Measurements from ENCODE around the gene LRRC2. TPM values are rescaled to one million over a fixed set of nuclear protein-coding genes. Genes with fewer than 3 reads are reported as not detected.

LRRC2 gene
- total and polyA plus RNA-seq, 4 experiments from 2014 or later, result 0.09 to 1.0 (median 0.50) TPM; not detected in 1

- no peak for DNase-seq
- H3K4me1 Mint-ChIP-seq, result no peaks in the 10 kb centered on the region
- no peak overlapping the region for H3K27ac ChIP-seq (ENCODE audit: low read depth, low read length)
- peaks cover 2 to 8% of the 10 kb centered on the region in 2 donors for H3K36me3 Mint-ChIP-seq
- no peaks in the 10 kb centered on the region for H3K9me3 ChIP-seq (ENCODE audit: control insufficient read depth in 1 of 2, low read length in 2 of 2)
- H3K36me3 ChIP-seq (ENCODE audit: insufficient read depth, low read length), result no peaks in the 10 kb centered on the region
- H3K4me3 ChIP-seq (ENCODE audit: low read length in 2 of 2), result no peak overlapping the region
- H3K27ac Mint-ChIP-seq, result no peak overlapping the region
- ChIA-PET CTCF (ENCODE audit: partially characterized antibody) (interaction anchor here (1.2 to 1.4 kb wide), 2 partner anchors 17 to 27 kb away, joined by 3 to 5 read pairs; no protein-coding TSS in a partner anchor), POLR2A (ENCODE audit: partially characterized antibody) (no interaction called here)
- H3K9me3 Mint-ChIP-seq, result peaks cover 2 to 22% (median 16%) of the 10 kb centered on the region in 8 donors
- intact Hi-C loops (cut with micrococcal nuclease), result no loop called here
- no peaks in the 10 kb centered on the region for H3K4me1 ChIP-seq (ENCODE audit: insufficient read depth, low read length)
- peaks cover 10% of the 10 kb centered on the region for H3K27me3 ChIP-seq (ENCODE audit: insufficient read depth, low read length)
- H3K27me3 Mint-ChIP-seq, result peaks cover 13 to 24% of the 10 kb centered on the region in 2 donors
- H3K4me3 Mint-ChIP-seq, result no peak overlapping the region
These were observed 94.7 kb downstream of the LRRC2 start for GRCh38 chr3:46471371-46471914.

DNA sequence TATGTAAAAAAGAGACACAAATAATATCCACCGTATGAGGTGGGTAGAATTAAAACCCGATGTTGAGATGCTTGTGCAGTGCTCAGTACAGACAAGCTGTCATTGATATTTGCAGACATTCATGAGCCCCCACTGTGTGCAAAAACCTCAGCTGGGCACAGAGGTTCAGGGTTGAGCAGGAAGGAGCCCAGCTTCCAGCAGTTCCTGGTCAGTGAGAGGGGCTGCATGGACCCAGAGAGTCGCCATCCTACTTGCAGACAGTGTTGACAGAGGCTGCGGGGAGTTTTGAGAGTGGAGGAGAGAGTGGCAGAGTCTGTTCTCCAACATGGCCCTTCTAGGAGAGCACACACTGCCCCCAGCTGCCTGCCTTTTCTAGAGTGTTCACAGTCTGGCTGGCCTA lies 95.3 kb downstream of the LRRC2 start:
- no peak for DNase-seq

GRCh38 chr3:46469680-46470357 lies 96.3 kb downstream of the LRRC2 start:
- H3K36me3 Mint-ChIP-seq, result peaks cover 0 to 2% of the 10 kb centered on the region in 2 donors
- H3K9me3 Mint-ChIP-seq, result peaks cover 2 to 13% (median 8%) of the 10 kb centered on the region in 8 donors
- no peaks in the 10 kb centered on the region for H3K4me1 Mint-ChIP-seq
- H3K27me3 Mint-ChIP-seq, result peaks cover 16 to 25% of the 10 kb centered on the region in 2 donors
- no peak overlapping the region for H3K4me3 Mint-ChIP-seq
- Histone ChIP-seq H3K4me1 (ENCODE audit: insufficient read depth, low read length) (no peaks in the 10 kb centered on the region), H3K27ac (ENCODE audit: low read depth, low read length) (no peak overlapping the region), H3K4me3 (ENCODE audit: low read length in 2 of 2) (no peak overlapping the region), H3K36me3 (ENCODE audit: insufficient read depth, low read length) (no peaks in the 10 kb centered on the region), H3K27me3 (ENCODE audit: insufficient read depth, low read length) (peaks cover 10% of the 10 kb centered on the region), H3K9me3 (ENCODE audit: control insufficient read depth in 1 of 2, low read length in 2 of 2) (no peaks in the 10 kb centered on the region)
- intact Hi-C loops (cut with micrococcal nuclease), result no loop called here
- no peak for DNase-seq
- H3K27ac Mint-ChIP-seq, result no peak overlapping the region
- ChIA-PET POLR2A (ENCODE audit: partially characterized antibody) (no interaction called here), CTCF (ENCODE audit: partially characterized antibody) (no interaction called here)

More for the DNA sequence above, 95.3 kb downstream of the LRRC2 start:
- ChIA-PET POLR2A (ENCODE audit: partially characterized antibody) (no interaction called here), CTCF (ENCODE audit: partially characterized antibody) (interaction anchor here (1.2 kb wide), 1 partner anchor 18 kb away, joined by 5 read pairs; no protein-coding TSS in a partner anchor)
- Mint-ChIP-seq H3K4me1 (no peaks in the 10 kb centered on the region), H3K27me3 (peaks cover 13 to 27% of the 10 kb centered on the region in 2 donors), H3K36me3 (peaks cover 2 to 8% of the 10 kb centered on the region in 2 donors), H3K27ac (no peak overlapping the region), H3K4me3 (no peak overlapping the region), H3K9me3 (peaks cover 2 to 22% (median 16%) of the 10 kb centered on the region in 8 donors)
- H3K4me3 ChIP-seq (ENCODE audit: low read length in 2 of 2), result no peak overlapping the region
- H3K27me3 ChIP-seq (ENCODE audit: insufficient read depth, low read length), result peaks cover 10% of the 10 kb centered on the region
- no peaks in the 10 kb centered on the region for H3K9me3 ChIP-seq (ENCODE audit: control insufficient read depth in 1 of 2, low read length in 2 of 2)
- no peak overlapping the region for H3K27ac ChIP-seq (ENCODE audit: low read depth, low read length)
- H3K36me3 ChIP-seq (ENCODE audit: insufficient read depth, low read length), result no peaks in the 10 kb centered on the region
- H3K4me1 ChIP-seq (ENCODE audit: insufficient read depth, low read length), result no peaks in the 10 kb centered on the region
- intact Hi-C loops (cut with micrococcal nuclease), result no loop called here

DNA sequence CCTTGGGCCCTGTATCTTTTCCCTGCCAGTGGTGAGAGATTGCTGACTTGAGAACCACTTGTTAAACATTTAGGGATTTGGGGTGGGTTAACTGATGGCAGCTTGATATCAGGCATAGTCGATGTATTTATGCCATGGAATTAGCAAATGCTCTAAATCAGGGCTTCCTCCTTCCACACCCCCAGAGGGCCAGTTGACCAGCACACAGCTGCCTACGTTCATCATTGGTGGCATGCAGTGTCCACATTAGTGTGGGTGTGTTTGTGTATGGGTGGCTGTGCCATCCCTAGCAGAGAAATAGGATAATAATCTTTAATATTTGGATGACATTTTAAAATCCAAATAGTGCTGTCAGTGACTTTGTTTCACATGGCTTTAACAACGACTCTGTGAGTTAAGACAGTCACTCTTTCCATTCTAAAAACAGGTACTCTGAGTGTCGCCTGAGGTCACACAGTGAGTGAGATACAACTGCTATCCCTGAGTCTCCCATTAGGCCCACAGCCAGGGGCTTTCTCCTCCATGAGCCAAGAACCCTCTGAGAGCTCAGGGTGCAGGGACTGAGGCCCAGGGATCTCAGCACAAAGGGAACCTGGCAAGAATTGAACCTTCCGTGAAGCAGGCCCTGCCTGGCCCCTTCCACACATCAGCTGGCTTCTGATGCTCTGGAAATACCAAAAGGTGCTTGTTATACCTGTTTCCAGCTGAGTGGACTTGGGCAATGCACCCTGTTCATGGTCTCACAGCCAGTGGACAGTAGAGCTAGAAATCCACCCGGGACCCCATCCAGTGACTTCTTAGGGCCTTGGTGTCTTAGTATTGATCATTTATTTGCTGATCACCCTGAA lies 97.1 kb downstream of the LRRC2 start:
- no peak overlapping the region for H3K4me3 Mint-ChIP-seq

GRCh38 chr3:46467562-46467961 lies 98.5 kb downstream of the LRRC2 start:
- H3K4me1 ChIP-seq (ENCODE audit: insufficient read depth, low read length), result no peaks in the 10 kb centered on the region
- CTCF ChIA-PET (ENCODE audit: partially characterized antibody), result interaction anchor here (1.7 kb wide), 1 partner anchor 21 kb away, joined by 4 read pairs; no protein-coding TSS in a partner anchor
- intact Hi-C loops (cut with micrococcal nuclease), result no loop called here
- H3K27me3 ChIP-seq (ENCODE audit: insufficient read depth, low read length), result peaks cover 9% of the 10 kb centered on the region
- Mint-ChIP-seq H3K9me3 (no peaks in the 10 kb centered on the region), H3K27me3 (peaks cover 22 to 24% of the 10 kb centered on the region in 2 donors), H3K36me3 (no peaks in the 10 kb centered on the region), H3K4me1 (no peaks in the 10 kb centered on the region), H3K4me3 (no peak overlapping the region), H3K27ac (no peak overlapping the region)
- no peak for DNase-seq
- POLR2A ChIA-PET (ENCODE audit: partially characterized antibody), result interaction anchor here (0.7 kb wide), 1 partner anchor 16 kb away, joined by 3 read pairs; no protein-coding TSS in a partner anchor
- no peaks in the 10 kb centered on the region for H3K9me3 ChIP-seq (ENCODE audit: control insufficient read depth in 1 of 2, low read length in 2 of 2)
- no peak overlapping the region for H3K4me3 ChIP-seq (ENCODE audit: low read length in 2 of 2)
- H3K36me3 ChIP-seq (ENCODE audit: insufficient read depth, low read length), result no peaks in the 10 kb centered on the region
- no peak overlapping the region for H3K27ac ChIP-seq (ENCODE audit: low read depth, low read length)

More for the DNA sequence above, 97.1 kb downstream of the LRRC2 start:
- ChIA-PET POLR2A (ENCODE audit: partially characterized antibody) (no interaction called here), CTCF (ENCODE audit: partially characterized antibody) (interaction anchor here (1.5 to 1.7 kb wide), 2 partner anchors 20 to 90 kb away, joined by 4 to 5 read pairs; no protein-coding TSS in a partner anchor)
- Histone ChIP-seq H3K9me3 (ENCODE audit: control insufficient read depth in 1 of 2, low read length in 2 of 2) (no peaks in the 10 kb centered on the region), H3K4me3 (ENCODE audit: low read length in 2 of 2) (no peak overlapping the region), H3K4me1 (ENCODE audit: insufficient read depth, low read length) (no peaks in the 10 kb centered on the region), H3K27ac (ENCODE audit: low read depth, low read length) (no peak overlapping the region), H3K27me3 (ENCODE audit: insufficient read depth, low read length) (peaks cover 16% of the 10 kb centered on the region), H3K36me3 (ENCODE audit: insufficient read depth, low read length) (no peaks in the 10 kb centered on the region)
- Mint-ChIP-seq H3K36me3 (no peaks in the 10 kb centered on the region), H3K27me3 (peaks cover 19 to 25% of the 10 kb centered on the region in 2 donors), H3K9me3 (peaks cover 0 to 4% (median 0%) of the 10 kb centered on the region in 8 donors), H3K27ac (no peak overlapping the region), H3K4me1 (no peaks in the 10 kb centered on the region)
- intact Hi-C loops (cut with micrococcal nuclease), result no loop called here
- no peak for DNase-seq

DNA sequence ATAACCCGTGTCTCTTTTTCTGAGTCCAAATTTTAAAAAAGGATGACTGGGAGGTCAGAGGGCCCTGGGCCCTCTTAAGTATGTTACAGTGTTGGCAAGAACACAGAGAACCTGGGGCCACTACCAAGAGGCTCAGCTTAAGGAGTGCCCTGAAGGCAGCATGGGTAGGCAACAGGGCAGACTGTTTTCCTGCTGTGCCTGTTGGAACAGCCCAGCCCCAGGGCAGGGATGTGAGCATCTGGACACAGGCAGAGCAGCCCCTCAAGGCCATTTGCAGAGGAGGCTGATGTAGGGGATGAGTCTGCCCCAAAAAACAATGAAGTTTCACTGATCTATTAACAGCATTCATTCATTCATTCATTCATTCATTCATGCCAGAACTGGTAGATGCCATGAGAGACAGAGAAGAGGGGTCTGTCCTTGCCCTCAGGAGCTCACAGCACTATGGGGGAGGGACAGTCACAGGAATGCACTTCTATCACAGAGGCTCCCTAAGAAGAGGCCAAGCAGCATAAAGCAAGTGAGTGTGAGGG lies 99.2 kb downstream of the LRRC2 start:
- no peak overlapping the region for H3K27ac Mint-ChIP-seq
- CTCF ChIA-PET (ENCODE audit: partially characterized antibody), result interaction anchor here (1.7 kb wide), 1 partner anchor 22 kb away, joined by 4 read pairs; no protein-coding TSS in a partner anchor
- H3K9me3 Mint-ChIP-seq, result no peaks in the 10 kb centered on the region
- no peak for DNase-seq
- no peaks in the 10 kb centered on the region for H3K9me3 ChIP-seq (ENCODE audit: control insufficient read depth in 1 of 2, low read length in 2 of 2)
- intact Hi-C loops (cut with micrococcal nuclease), result no loop called here
- no peaks in the 10 kb centered on the region for H3K4me1 Mint-ChIP-seq
- POLR2A ChIA-PET (ENCODE audit: partially characterized antibody), result no interaction called here
- peaks cover 9% of the 10 kb centered on the region for H3K27me3 ChIP-seq (ENCODE audit: insufficient read depth, low read length)
- no peak overlapping the region for H3K27ac ChIP-seq (ENCODE audit: low read depth, low read length)
- no peak overlapping the region for H3K4me3 Mint-ChIP-seq
- no peak overlapping the region for H3K4me3 ChIP-seq (ENCODE audit: low read length in 2 of 2)
- H3K36me3 Mint-ChIP-seq, result no peaks in the 10 kb centered on the region
- H3K36me3 ChIP-seq (ENCODE audit: insufficient read depth, low read length), result no peaks in the 10 kb centered on the region
- H3K4me1 ChIP-seq (ENCODE audit: insufficient read depth, low read length), result no peaks in the 10 kb centered on the region
- peaks cover 24 to 28% of the 10 kb centered on the region in 2 donors for H3K27me3 Mint-ChIP-seq

DNA sequence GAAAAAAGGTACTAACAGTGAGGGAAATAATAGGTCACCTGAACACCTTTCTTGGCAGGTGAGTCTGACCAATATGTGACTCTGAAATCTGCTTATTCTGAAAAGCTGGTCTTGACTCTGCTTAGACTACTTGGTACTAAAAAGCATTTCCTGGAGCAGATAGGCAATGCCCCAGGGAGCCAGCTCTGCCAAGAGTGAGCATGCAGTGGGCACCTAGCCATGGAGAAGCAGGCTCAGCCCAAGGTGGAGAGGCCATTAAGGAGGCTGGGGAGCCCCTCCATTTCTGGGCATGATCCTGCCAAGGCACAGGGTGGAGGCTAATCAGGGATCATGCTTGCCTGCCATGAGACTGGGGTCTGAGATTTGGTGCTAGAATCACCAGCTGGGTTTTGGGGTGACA lies 99.8 kb downstream of the LRRC2 start:
- Mint-ChIP-seq H3K27me3 (peaks cover 26 to 33% of the 10 kb centered on the region in 2 donors), H3K27ac (no peak overlapping the region), H3K4me1 (no peaks in the 10 kb centered on the region), H3K9me3 (peaks cover 0 to 2% (median 0%) of the 10 kb centered on the region in 8 donors), H3K4me3 (no peak overlapping the region), H3K36me3 (no peaks in the 10 kb centered on the region)
- H3K36me3 ChIP-seq (ENCODE audit: insufficient read depth, low read length), result no peaks in the 10 kb centered on the region
- no peak for DNase-seq
- H3K27me3 ChIP-seq (ENCODE audit: insufficient read depth, low read length), result peaks cover 8% of the 10 kb centered on the region
- intact Hi-C loops (cut with micrococcal nuclease), result no loop called here
- no peaks in the 10 kb centered on the region for H3K9me3 ChIP-seq (ENCODE audit: control insufficient read depth in 1 of 2, low read length in 2 of 2)
- no peak overlapping the region for H3K27ac ChIP-seq (ENCODE audit: low read depth, low read length)
- CTCF ChIA-PET (ENCODE audit: partially characterized antibody), result no interaction called here
- no peaks in the 10 kb centered on the region for H3K4me1 ChIP-seq (ENCODE audit: insufficient read depth, low read length)
- POLR2A ChIA-PET (ENCODE audit: partially characterized antibody), result no interaction called here
- H3K4me3 ChIP-seq (ENCODE audit: low read length in 2 of 2), result no peak overlapping the region

Data from CD4-positive, alpha-beta memory T cell (primary cell).